Peyer's patch (tissue), 4 donors: ENCODE measurements around the gene SCARB2. TPM values are rescaled to one million over a fixed set of nuclear protein-coding genes. Genes with fewer than 3 reads are reported as not detected.

ENCODE experiments used
- DNase-seq, 3 donors: peaks; one replicate each; pipeline ENCODE4 v3.0.0-alpha.2; 2017 to 2019
- H3K27ac ChIP-seq, 4 donors: fragments of 200-600 bp; sonication (generic); one replicate each; pipeline ENCODE4 v1.5.1; 2016 to 2019
- H3K27me3 ChIP-seq, 2 donors: fragments of 200-600 bp; sonication (generic); one replicate each; pipeline ENCODE4 v1.5.1; 2019
- H3K36me3 ChIP-seq, 3 donors: fragments of 200-600 bp; sonication (generic); one replicate each; pipeline ENCODE4 v1.5.1; 2016 to 2019
- H3K4me1 ChIP-seq, 4 donors: fragments of 200-600 bp; sonication (generic); one replicate each; pipeline ENCODE4 v1.5.1; 2016 to 2019
- H3K4me3 ChIP-seq, 4 donors: fragments of 200-600 bp; sonication (generic); 1 replicate in 3 of 4; 2 replicates in 1 of 4; pipeline ENCODE4 v1.5.1; 2016 to 2019; ENCODE audit warnings: mild to moderate bottlenecking in 1 of 4
- H3K9me3 ChIP-seq, 4 donors: fragments of 200-600 bp; sonication (generic); one replicate each; pipeline ENCODE4 v1.5.1; 2016 to 2019; ENCODE audit warnings: mild to moderate bottlenecking in 1 of 4
- POLR2A ChIP-seq, 2 donors: fragments of 450-650 bp; IDR thresholded peaks; one replicate each; pipeline ENCODE4 v1.5.1; 2017; ENCODE audit warnings: antibody characterized with exemption in 2 of 2, mild to moderate bottlenecking in 2 of 2, moderate library complexity in 2 of 2
- total RNA-seq, 4 donors: library from RNA; depleted of rRNA; stranded (reverse); fragments of >200 nt; gene quantifications; one replicate each; pipeline ENCODE4 v1.1.0, GENCODE V29; 2016
- TF ChIP-seq, protein P1 (sequence below), 6 experiments: fragments of 450-650 bp in 4 of 6; fragments of 200-600 bp in 2 of 6; sonication (generic) in 1 of 6; IDR thresholded peaks; one replicate each; pipeline ENCODE4 v1.5.1; 2017 to 2019; ENCODE audit warnings: antibody characterized with exemption in 6 of 6, mild to moderate bottlenecking in 3 of 6, moderate library complexity in 1 of 6

Gene SCARB2
- total RNA-seq, 4 donors from 2014 or later: 40.4 to 225 (median 170) TPM

DNA sequence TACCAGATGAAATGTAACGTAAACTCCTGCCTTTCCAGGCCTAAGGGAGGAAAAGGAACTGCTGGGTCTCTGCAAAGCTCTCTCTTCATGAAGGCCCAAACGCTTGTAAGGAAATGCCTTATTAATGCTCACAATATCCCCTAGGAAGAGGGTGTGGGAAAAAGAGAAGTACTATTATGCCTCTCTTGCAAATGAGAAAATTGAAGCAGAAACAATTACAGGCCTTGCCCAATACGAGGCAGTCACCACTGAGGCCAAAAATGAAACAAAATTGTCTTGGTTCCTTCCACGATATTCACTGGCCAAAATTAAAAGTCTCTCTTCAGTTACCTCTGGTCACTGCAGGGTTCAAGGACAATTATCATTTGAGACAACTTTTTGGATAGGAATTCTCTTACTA lies 3.2 kb downstream of the SCARB2 start:
- peaks cover 4 to 74% (median 15%) of the 10 kb centered on the region in 4 donors for H3K4me1 ChIP-seq
- peak overlapping the region; percentile 8 to 98 (median 62) for H3K27ac ChIP-seq
- H3K9me3 ChIP-seq: no peaks in the 10 kb centered on the region
- no peak for DNase-seq
- H3K27me3 ChIP-seq: no peaks in the 10 kb centered on the region
- peaks cover 0 to 3% (median 0%) of the 10 kb centered on the region in 3 donors for H3K36me3 ChIP-seq
- peak overlapping the region in 2 of 4 donors; percentile 74 to 75 for H3K4me3 ChIP-seq
- TF ChIP-seq, protein P1, sequence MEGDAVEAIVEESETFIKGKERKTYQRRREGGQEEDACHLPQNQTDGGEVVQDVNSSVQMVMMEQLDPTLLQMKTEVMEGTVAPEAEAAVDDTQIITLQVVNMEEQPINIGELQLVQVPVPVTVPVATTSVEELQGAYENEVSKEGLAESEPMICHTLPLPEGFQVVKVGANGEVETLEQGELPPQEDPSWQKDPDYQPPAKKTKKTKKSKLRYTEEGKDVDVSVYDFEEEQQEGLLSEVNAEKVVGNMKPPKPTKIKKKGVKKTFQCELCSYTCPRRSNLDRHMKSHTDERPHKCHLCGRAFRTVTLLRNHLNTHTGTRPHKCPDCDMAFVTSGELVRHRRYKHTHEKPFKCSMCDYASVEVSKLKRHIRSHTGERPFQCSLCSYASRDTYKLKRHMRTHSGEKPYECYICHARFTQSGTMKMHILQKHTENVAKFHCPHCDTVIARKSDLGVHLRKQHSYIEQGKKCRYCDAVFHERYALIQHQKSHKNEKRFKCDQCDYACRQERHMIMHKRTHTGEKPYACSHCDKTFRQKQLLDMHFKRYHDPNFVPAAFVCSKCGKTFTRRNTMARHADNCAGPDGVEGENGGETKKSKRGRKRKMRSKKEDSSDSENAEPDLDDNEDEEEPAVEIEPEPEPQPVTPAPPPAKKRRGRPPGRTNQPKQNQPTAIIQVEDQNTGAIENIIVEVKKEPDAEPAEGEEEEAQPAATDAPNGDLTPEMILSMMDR (IDR thresholded peaks at IDR 0.05): no peak
- TF ChIP-seq POLR2A (IDR thresholded peaks at IDR 0.05): no peak

DNA sequence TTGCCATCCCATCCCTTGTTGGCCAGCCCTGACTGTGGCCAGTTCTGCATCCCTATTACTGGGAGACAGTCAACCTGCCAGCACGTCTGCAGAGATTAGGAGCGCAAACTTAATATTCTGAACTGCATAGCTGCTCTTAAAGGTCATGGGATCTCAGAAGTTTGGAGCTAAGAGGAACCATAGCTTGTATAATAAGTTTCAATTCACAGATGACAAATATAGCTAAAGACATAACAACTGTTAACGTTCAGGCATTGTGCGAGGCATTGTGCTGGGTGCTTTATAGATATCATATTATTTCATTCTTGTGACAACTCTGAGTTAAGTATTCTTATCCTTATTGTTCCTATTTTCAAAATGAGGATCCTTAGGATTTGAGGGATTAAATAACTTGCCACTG lies 3.7 kb downstream of the SCARB2 start:
- H3K9me3 ChIP-seq: no peaks in the 10 kb centered on the region
- no peak for TF ChIP-seq POLR2A (IDR thresholded peaks at IDR 0.05)
- TF ChIP-seq, protein P1 (IDR thresholded peaks at IDR 0.05): no peak
- no peaks in the 10 kb centered on the region for H3K27me3 ChIP-seq
- no peak for DNase-seq
- H3K4me1 ChIP-seq: peaks cover 4 to 72% (median 15%) of the 10 kb centered on the region in 4 donors
- peak overlapping the region in 3 of 4 donors; percentile 8 to 98 (median 98) for H3K27ac ChIP-seq
- peaks cover 0 to 3% (median 0%) of the 10 kb centered on the region in 3 donors for H3K36me3 ChIP-seq
- H3K4me3 ChIP-seq: no peak overlapping the region

DNA sequence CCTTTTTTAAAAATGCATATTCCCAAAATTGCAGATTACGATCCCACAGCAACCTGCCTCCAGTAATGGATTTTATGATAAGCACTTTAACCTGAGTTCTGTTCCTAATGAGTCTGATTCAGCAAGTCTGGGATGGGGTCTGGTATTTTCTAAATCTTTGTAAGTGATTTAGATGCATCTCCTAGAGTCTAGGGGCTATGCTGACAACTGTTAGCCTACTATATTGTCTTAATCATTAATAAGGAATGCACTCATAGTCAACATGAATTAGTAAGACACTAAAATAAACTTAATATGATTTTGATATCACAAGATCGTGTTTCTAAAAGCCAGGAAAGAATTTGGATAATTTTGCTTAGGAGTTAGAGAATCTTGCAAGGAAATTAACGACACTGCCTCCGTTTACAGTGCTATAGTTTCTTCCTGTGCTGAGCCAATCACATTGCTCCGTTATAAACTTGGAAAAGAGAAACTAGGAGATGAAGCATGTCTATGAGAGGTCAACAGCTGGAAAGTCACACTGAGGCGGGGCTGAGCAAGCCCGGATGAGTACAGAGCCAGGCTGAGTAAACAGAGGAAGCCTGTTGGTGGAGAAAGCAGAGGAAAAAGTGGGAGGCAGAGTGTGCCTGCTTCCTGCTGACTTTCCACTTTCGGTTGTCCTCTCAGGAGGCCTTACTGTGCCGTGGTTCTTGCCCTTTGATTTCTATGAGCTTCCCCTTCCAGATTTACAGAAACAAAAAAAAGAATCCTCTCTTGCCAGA lies 5.4 kb downstream of the SCARB2 start:
- Histone ChIP-seq H3K27me3 (no peaks in the 10 kb centered on the region), H3K9me3 (no peaks in the 10 kb centered on the region), H3K27ac (peak overlapping the region; percentile 50 to 98 (median 82)), H3K4me3 (peak overlapping the region in 2 of 4 donors; percentile 12 to 23), H3K4me1 (peaks cover 0 to 67% (median 8%) of the 10 kb centered on the region in 4 donors), H3K36me3 (peaks cover 0 to 3% (median 0%) of the 10 kb centered on the region in 3 donors)
- TF ChIP-seq POLR2A (IDR thresholded peaks at IDR 0.05): peak in 1 of 2 donors; percentile 49
- TF ChIP-seq, protein P1 (IDR thresholded peaks at IDR 0.05): peak in 1 of 6 experiments; percentile 11
- DNase-seq: peak; percentile 30 to 88 (median 77)

DNA sequence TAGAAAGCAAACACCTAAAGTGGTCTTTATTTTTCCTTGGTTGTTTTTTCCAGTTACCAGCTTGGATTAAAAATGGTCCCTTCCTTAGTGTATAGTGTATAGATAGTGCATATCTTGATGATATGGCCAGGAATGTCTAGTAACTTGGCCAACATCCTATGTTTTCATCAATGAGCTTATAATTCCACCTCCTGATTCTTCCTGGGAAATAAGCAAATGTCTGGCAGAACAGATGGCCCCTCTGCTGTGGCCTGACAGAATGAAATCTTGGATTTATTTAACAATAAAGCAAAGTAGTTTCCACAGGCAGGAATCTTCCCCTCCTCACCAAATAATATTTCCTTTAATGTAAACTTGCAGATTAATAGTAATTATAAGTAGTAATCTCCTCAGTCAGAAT lies 6.1 kb downstream of the SCARB2 start:
- Histone ChIP-seq H3K4me1 (peaks cover 0 to 71% (median 8%) of the 10 kb centered on the region in 4 donors), H3K4me3 (no peak overlapping the region), H3K9me3 (no peaks in the 10 kb centered on the region), H3K27me3 (no peaks in the 10 kb centered on the region), H3K36me3 (peaks cover 0 to 3% (median 0%) of the 10 kb centered on the region in 3 donors), H3K27ac (peak overlapping the region in 2 of 4 donors; percentile 98)
- no peak for DNase-seq
- no peak for TF ChIP-seq POLR2A (IDR thresholded peaks at IDR 0.05)
- TF ChIP-seq, protein P1 (IDR thresholded peaks at IDR 0.05): no peak

DNA sequence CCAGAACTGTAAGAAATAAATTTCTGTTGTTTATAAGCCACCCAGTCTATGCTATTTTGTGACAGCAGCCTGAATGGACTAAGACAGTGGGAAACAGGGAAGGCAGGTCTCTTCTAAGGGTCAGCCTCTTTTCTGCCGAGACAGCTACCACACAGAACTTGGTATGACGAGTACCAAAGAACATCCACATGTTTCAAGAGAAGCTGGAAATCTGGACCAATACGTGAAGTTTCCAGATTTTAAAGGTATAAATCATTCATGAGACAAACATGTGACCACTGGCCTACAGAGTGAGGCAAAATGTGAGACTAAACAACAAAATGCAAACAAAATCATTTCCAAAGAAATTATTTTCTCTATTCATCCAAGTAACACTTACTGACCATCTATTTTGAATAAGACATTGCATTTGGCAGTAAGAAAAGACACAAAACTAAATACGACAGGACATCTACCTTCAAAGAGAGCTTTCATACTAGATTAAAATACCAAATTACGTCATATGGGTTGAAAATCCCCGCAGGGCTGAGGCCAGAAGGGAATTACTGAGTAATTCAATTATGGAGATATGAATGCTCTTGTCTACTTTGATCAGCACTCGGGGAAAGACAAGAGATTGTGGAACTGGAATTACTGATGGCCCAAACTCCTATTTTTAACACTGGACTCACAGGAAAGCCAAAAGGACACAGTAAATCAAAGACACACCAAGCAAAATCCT lies 7.2 kb downstream of the SCARB2 start:
- Histone ChIP-seq H3K4me1 (peaks cover 0 to 76% (median 7%) of the 10 kb centered on the region in 4 donors), H3K27me3 (no peaks in the 10 kb centered on the region), H3K4me3 (no peak overlapping the region), H3K27ac (peak overlapping the region; percentile 14 to 98 (median 24)), H3K9me3 (no peaks in the 10 kb centered on the region), H3K36me3 (peaks cover 0 to 3% (median 0%) of the 10 kb centered on the region in 3 donors)
- no peak for DNase-seq
- no peak for TF ChIP-seq POLR2A (IDR thresholded peaks at IDR 0.05)
- TF ChIP-seq, protein P1 (IDR thresholded peaks at IDR 0.05): no peak
